ENCODE data around the gene KCNG1. TPM values are rescaled to one million over a fixed set of nuclear protein-coding genes. Genes with fewer than 3 reads are reported as not detected.

KCNG1 gene
- total and polyA plus RNA-seq, 2 of the 13 experiments (the other 11 are each of a cell fraction or from before 2014, with no cell fraction given), result not detected

- TF ChIP-seq TRIM22 (IDR thresholded peaks at IDR 0.05) (no peak), ZNF333 (CRISPR knock-in tag; IDR thresholded peaks at IDR 0.05; ENCODE audit: borderline replicate concordance) (peak; percentile 99), ZFP1 (CRISPR knock-in tag; IDR thresholded peaks at IDR 0.05) (no peak), NFYB (CRISPR knock-in tag; IDR thresholded peaks at IDR 0.05) (peak; percentile 4; the same call in 1 of the 2 replicates), EZH2 (conservative IDR thresholded peaks at IDR 0.05; ENCODE audit: low read depth, low read length) (no peak), BCL3 (CRISPR knock-in tag; IDR thresholded peaks at IDR 0.05) (peak; percentile 17; the same call in 1 of the 2 replicates), KDM5B (CRISPR knock-in tag; IDR thresholded peaks at IDR 0.05; ENCODE audit: borderline replicate concordance) (peak; percentile 90), POLR2AphosphoS2 (IDR thresholded peaks at IDR 0.05; ENCODE audit: low read depth, low read length) (no peak), KLF13 (CRISPR knock-in tag; IDR thresholded peaks at IDR 0.05) (peak; percentile 96), CREB1 (IDR thresholded peaks at IDR 0.05) (peak; percentile 19), CREB1 (CRISPR knock-in tag; IDR thresholded peaks at IDR 0.05) (peak; percentile 97)
- TF ChIP-seq, protein P1, sequence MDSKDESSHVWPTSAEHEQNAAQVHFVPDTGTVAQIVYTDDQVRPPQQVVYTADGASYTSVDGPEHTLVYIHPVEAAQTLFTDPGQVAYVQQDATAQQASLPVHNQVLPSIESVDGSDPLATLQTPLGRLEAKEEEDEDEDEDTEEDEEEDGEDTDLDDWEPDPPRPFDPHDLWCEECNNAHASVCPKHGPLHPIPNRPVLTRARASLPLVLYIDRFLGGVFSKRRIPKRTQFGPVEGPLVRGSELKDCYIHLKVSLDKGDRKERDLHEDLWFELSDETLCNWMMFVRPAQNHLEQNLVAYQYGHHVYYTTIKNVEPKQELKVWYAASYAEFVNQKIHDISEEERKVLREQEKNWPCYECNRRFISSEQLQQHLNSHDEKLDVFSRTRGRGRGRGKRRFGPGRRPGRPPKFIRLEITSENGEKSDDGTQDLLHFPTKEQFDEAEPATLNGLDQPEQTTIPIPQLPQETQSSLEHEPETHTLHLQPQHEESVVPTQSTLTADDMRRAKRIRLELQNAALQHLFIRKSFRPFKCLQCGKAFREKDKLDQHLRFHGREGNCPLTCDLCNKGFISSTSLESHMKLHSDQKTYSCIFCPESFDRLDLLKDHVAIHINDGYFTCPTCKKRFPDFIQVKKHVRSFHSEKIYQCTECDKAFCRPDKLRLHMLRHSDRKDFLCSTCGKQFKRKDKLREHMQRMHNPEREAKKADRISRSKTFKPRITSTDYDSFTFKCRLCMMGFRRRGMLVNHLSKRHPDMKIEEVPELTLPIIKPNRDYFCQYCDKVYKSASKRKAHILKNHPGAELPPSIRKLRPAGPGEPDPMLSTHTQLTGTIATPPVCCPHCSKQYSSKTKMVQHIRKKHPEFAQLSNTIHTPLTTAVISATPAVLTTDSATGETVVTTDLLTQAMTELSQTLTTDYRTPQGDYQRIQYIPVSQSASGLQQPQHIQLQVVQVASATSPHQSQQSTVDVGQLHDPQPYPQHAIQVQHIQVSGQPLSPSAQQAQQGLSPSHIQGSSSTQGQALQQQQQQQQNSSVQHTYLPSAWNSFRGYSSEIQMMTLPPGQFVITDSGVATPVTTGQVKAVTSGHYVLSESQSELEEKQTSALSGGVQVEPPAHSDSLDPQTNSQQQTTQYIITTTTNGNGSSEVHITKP (CRISPR knock-in tag; IDR thresholded peaks at IDR 0.05; ENCODE audit: low read depth), result peak; percentile 100
- TF ChIP-seq, protein P2, sequence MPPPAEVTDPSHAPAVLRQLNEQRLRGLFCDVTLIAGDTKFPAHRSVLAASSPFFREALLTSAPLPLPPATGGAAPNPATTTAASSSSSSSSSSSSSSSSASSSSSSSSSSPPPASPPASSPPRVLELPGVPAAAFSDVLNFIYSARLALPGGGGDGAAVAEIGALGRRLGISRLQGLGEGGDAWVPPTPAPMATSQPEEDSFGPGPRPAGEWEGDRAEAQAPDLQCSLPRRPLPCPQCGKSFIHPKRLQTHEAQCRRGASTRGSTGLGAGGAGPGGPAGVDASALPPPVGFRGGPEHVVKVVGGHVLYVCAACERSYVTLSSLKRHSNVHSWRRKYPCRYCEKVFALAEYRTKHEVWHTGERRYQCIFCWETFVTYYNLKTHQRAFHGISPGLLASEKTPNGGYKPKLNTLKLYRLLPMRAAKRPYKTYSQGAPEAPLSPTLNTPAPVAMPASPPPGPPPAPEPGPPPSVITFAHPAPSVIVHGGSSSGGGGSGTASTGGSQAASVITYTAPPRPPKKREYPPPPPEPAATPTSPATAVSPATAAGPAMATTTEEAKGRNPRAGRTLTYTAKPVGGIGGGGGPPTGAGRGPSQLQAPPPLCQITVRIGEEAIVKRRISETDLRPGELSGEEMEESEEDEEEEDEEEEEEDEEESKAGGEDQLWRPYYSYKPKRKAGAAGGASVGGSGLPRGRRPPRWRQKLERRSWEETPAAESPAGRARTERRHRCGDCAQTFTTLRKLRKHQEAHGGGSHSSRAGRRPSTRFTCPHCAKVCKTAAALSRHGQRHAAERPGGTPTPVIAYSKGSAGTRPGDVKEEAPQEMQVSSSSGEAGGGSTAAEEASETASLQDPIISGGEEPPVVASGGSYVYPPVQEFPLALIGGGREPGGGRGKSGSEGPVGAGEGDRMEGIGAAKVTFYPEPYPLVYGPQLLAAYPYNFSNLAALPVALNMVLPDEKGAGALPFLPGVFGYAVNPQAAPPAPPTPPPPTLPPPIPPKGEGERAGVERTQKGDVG (CRISPR knock-in tag; IDR thresholded peaks at IDR 0.05; ENCODE audit: borderline replicate concordance), result no peak; the same call in 1 of the 2 replicates
- TF ChIP-seq, protein P3, sequence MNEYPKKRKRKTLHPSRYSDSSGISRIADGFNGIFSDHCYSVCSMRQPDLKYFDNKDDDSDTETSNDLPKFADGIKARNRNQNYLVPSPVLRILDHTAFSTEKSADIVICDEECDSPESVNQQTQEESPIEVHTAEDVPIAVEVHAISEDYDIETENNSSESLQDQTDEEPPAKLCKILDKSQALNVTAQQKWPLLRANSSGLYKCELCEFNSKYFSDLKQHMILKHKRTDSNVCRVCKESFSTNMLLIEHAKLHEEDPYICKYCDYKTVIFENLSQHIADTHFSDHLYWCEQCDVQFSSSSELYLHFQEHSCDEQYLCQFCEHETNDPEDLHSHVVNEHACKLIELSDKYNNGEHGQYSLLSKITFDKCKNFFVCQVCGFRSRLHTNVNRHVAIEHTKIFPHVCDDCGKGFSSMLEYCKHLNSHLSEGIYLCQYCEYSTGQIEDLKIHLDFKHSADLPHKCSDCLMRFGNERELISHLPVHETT (CRISPR knock-in tag; conservative IDR thresholded peaks at IDR 0.05), result peak; percentile 25; the same call in 1 of the 2 replicates
- TF ChIP-seq, protein P4, sequence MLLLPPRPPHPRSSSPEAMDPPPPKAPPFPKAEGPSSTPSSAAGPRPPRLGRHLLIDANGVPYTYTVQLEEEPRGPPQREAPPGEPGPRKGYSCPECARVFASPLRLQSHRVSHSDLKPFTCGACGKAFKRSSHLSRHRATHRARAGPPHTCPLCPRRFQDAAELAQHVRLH (CRISPR knock-in tag; IDR thresholded peaks at IDR 0.05; ENCODE audit: borderline replicate concordance, low read depth), result no peak; the same call in 1 of the 2 replicates
- TF ChIP-seq, protein P5, sequence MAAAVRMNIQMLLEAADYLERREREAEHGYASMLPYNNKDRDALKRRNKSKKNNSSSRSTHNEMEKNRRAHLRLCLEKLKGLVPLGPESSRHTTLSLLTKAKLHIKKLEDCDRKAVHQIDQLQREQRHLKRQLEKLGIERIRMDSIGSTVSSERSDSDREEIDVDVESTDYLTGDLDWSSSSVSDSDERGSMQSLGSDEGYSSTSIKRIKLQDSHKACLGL (CRISPR knock-in tag; IDR thresholded peaks at IDR 0.05), result peak; percentile 99
Measured at GRCh38 chr20:50958615-50959542, 64.0 kb downstream of the KCNG1 start, which contains the start of gene MOCS3 (continued).
